Stimulated activated CD4-positive, alpha-beta T cell treated with anti-CD3 and anti-CD28 coated beads, Interleukin-1b, Interleukin-23, amount 100 ng/mL, for 24 hours (primary cell): ENCODE measurements around the gene PTHLH.

ENCODE experiments used
- DNase-seq, 4 experiments: peaks; one replicate each; pipeline ENCODE4 v3.0.0-alpha.2; 2020; ENCODE audit warnings: low read depth in 4 of 4, low spot score in 1 of 4

The PTHLH gene

GRCh38 chr12:27972721-27973120 is at the start of gene PTHLH:
Gene PTHLH, minus strand, starts transcription at chr12:27972733. Its CDS starts 3,239 bp downstream, at chr12:27969494.
- DNase-seq, result no peak

- DNase-seq, result no peak
Observed at GRCh38 chr12:28021704-28022103, 49.2 kb upstream of the PTHLH start.

GRCh38 chr12:28017873-28018255 is 45.3 kb upstream of the PTHLH start:
- no peak for DNase-seq

- no peak for DNase-seq
Observed at GRCh38 chr12:28017126-28017872, 44.8 kb upstream of the PTHLH start.

- no peak for DNase-seq
Observed at GRCh38 chr12:28015165-28015564, 42.6 kb upstream of the PTHLH start.

GRCh38 chr12:28014196-28014595 is 41.7 kb upstream of the PTHLH start:
- no peak for DNase-seq

- DNase-seq, result no peak
Observed at GRCh38 chr12:28012333-28012918, 39.9 kb upstream of the PTHLH start.

- no peak for DNase-seq
Observed at GRCh38 chr12:28010036-28010435, 37.5 kb upstream of the PTHLH start.

GRCh38 chr12:27999970-28000369 is 27.4 kb upstream of the PTHLH start:
- no peak for DNase-seq

- DNase-seq, result no peak
Observed at GRCh38 chr12:27999521-27999920, 27.0 kb upstream of the PTHLH start.

GRCh38 chr12:27998658-27999057 is 26.1 kb upstream of the PTHLH start:
- no peak for DNase-seq

- no peak for DNase-seq
Observed at GRCh38 chr12:27998170-27998569, 25.6 kb upstream of the PTHLH start.

- no peak for DNase-seq
Observed at GRCh38 chr12:27996761-27997160, 24.2 kb upstream of the PTHLH start.

- no peak for DNase-seq
Observed at GRCh38 chr12:27995406-27995805, 22.9 kb upstream of the PTHLH start.

GRCh38 chr12:27988594-27989233 is 16.2 kb upstream of the PTHLH start:
- no peak for DNase-seq

GRCh38 chr12:27987331-27987730 is 14.8 kb upstream of the PTHLH start:
- no peak for DNase-seq

- no peak for DNase-seq
Observed at GRCh38 chr12:27984275-27984674, 11.7 kb upstream of the PTHLH start.

- no peak for DNase-seq
Observed at GRCh38 chr12:27982951-27983350, 10.4 kb upstream of the PTHLH start.

GRCh38 chr12:27982385-27982784 is 9.9 kb upstream of the PTHLH start:
- DNase-seq, result no peak

- no peak for DNase-seq
Observed at GRCh38 chr12:27981874-27982273, 9.3 kb upstream of the PTHLH start.

GRCh38 chr12:27979145-27979544 is 6.6 kb upstream of the PTHLH start:
- no peak for DNase-seq
